HG03575 (cell line): ENCODE results near the gene CAPN9.
"Not testable (repeated sequence)": the region's sequence is repeated elsewhere in the genome, so short reads cannot be mapped to it uniquely, and the experiment has no call there.

Experiments
- ATAC-seq: cut with Tn5 transposase; IDR thresholded peaks from one replicate; pipeline ENCODE4 v1.9.1; 2021; ENCODE audit not compliant: unreplicated experiment, insufficient number of reproducible peaks, low FRiP score; ENCODE audit errors: extremely low read depth

The CAPN9 gene

DNA sequence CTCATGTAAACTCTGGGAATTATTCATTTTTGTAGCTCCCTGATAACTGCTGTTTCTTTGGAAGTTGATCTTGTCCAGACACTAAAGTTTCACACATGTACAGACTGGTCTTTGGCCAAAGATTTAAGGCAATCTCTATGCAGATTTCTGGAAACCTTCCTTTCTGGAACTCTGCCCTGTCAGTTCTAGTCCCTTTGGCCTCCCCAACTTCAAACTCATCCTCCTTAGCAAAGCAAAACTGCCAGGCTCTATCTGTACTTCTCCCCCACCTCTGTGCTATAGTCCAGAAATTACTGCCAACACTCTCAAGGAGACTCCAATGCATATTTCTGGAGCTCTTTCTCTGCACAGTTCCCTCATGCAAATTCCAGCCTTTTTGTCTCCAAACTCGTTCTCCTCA, 84.6 kb downstream of the CAPN9 start:
- ATAC-seq = no peak

DNA sequence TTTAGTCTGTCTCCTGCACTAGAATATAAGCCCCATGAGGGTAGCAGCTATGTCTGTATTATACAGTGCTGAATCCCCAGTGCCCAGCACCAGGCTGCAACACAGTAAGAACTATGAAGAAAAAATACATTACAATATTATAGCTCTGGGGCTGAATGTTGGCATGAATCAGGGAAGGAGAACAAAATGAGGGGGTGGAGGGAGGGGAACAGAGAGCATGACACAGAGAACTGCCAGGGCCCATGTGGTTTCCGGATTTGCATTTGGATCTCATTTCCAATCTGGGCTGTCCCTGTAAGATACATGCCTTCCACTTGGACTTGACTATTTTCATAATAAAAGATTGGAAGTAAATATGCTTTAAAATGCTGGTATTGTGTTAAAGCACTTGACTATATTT, 85.3 kb downstream of the CAPN9 start:
- no peak for ATAC-seq

- ATAC-seq = no peak
These were observed 86.3 kb downstream of the CAPN9 start for GRCh38 chr1:230833511-230833910.

GRCh38 chr1:230834292-230834691, 87.1 kb downstream of the CAPN9 start:
- no peak for ATAC-seq

DNA sequence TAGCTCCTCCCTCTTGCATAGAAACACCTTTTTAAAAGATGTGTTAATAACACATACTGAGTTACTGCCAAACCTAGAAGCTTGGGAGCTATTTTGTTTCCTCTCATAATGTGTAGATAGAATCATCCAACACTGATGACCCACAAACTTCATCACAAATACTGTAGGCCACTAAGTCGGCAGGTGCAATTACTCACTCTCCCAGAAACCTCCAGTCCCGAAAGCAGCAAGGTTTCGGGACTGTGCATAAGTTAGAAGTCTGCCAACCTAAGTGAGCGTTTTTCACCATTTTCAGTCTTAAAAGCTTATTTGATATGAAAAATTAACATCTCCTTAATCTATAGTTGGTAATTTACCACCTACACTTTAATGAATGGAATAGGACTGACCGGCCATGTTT, 89.2 kb downstream of the CAPN9 start:
- ATAC-seq = no peak

DNA sequence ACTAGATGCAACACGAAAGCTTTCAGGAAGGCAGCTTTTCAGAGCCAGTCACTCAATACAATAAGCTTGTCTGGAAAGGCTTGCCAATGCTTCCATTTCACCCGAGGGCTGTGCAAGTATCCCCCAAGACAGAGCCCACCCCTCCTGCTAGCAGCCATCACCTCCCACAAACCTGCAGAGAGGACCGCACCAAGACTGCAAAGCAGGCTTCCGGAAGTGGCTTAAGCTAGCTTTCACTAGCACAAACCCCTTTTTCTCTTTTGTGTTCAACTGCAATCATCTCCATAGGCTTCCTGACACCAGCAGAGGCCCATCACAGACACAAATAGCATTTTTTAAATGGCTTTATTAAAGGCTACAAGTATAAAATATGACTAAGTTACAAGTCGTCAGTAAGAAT, 89.6 kb downstream of the CAPN9 start:
- no peak for ATAC-seq

GRCh38 chr1:230839173-230839572, 92.0 kb downstream of the CAPN9 start:
- ATAC-seq = no peak

GRCh38 chr1:230842801-230843200, 95.6 kb downstream of the CAPN9 start:
- no peak for ATAC-seq

DNA sequence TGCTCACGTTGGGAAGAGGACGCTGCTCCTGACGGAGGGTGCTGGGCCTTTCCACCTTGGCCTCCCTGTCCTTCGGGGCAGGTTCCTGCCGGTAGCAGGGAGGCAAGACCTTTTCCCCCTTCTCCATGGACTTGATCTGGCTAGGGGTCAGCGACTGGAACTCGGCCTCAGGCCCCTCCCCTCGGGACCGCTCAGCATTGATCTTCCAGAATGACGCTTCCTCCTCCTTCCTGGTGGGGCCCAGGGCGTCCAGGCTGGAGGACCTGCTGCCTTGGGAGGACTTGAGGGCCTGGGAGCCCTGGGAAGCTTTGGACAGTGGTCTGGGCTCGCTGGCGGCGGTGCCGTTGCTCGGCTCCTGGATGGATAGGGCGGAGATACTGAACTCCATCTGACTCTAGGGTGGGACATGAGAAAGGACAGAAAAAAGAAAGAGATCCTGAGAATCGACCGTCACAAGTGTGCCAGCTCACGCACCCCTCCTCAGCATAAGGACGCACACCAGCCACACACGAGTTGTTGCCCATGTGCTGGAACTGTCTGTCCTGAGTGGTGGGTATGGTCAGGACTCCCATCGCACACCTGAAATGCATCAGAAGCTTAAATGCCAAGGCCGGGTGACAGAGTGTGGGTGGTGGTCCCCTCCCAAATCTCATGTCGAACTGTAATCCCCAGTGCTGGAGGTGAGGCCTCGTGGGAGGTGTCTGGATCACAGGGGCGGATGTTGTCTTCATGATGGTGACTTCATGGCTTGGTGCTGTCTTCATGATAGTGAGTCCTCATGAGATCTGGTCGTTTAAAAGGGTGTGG, 96.5 kb downstream of the CAPN9 start:
- ATAC-seq = no peak

- no peak for ATAC-seq
These were observed 97.4 kb downstream of the CAPN9 start for GRCh38 chr1:230844561-230844960.

GRCh38 chr1:230845184-230845583, 98.0 kb downstream of the CAPN9 start:
- ATAC-seq = not testable (repeated sequence)

DNA sequence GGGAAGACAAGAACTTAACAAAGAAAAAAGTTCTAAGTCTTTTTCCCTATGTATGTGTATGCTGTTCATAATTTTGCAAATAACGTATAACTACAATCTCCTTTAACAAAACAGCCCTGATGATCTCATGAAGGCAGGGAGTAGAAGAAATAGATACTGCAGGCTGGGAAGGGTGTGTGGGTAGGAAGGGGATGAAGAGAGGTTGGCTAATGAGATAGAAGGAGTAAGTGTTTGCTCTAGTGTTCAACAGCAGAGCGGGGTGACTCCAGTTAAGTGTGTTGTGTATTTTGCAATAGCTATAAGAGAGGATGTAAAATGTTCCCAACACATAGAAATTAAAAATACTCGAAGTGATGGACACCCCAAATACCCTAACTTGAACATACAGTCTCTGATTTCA, 101.0 kb downstream of the CAPN9 start:
- ATAC-seq = no peak

DNA sequence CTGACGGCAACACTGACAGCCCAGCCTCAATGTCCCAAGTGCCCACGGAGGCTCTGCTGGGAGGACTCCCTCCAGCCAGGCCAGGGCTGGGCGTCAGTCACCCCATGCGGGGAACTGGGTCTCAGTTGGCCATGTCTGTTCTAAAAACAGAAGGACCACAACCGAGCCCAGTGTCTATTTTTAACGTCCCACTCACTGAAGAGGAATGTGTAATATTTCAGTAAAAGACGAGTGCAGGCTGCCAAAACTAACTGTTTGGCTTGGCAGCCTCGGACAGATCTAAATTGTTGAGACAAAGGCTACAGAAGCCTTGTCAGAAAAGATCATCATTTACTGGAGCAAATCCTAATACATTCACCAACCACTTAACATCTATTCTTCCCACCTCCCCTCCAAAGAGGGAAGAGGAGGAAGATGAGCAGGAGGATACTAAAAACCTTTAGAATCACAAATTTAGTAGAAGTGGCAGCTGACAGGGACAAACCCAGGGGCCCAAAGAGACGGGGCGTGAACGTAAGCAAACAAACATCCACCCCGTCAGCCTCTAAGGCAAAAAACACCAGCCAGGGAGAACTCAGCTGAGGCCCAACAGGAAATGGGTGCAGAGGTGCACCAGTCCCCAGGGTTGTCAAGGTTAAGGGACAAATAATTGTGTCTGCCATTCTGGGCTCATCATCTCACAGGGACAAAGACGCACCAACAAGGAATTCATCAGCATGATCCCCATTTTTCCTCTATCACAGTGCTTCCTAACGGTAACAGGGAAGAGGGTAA, 102.5 kb downstream of the CAPN9 start:
- ATAC-seq = no peak

- no peak for ATAC-seq
These were observed 103.4 kb downstream of the CAPN9 start for GRCh38 chr1:230850547-230850946.

GRCh38 chr1:230851291-230851691, 104.1 kb downstream of the CAPN9 start:
- no peak for ATAC-seq
